ENCODE data around the gene TMEM263. TPM values are rescaled to one million over a fixed set of nuclear protein-coding genes. Genes with fewer than 3 reads are reported as not detected.

TMEM263 gene
- total and polyA plus RNA-seq, 9 of the 15 experiments (the other 6 are each of a cell fraction or from before 2014, with no cell fraction given): 12.6 to 36.7 (median 24.4) TPM

DNA sequence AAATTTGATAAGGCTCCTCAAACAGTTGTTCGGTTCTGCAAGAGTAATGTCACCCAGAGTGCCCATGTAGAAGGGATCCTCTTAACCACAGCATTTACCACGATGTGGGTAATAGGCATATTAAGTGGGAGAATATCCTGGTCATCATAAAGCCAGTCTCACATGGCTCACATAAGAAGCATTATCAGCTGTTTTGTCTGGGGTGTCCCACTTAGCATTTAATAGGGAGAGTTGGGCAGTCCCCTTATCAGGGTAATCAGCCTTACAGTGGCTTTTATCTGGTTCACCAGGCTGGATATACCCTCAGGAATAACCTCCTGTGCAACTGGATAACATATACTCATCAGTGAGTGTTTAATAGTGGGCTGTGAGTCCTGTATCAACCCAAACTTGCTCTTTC lies 12.9 kb upstream of the TMEM263 start (continued):
- TF ChIP-seq ZBTB34 (CRISPR knock-in tag; IDR thresholded peaks at IDR 0.05) (no peak), FOXM1 (IDR thresholded peaks at IDR 0.05; ENCODE audit: low read depth) (peak; percentile 81), FOXM1 (CRISPR knock-in tag; IDR thresholded peaks at IDR 0.05; ENCODE audit: low read depth) (no peak), ZNF165 (CRISPR knock-in tag; IDR thresholded peaks at IDR 0.05; ENCODE audit: borderline replicate concordance) (0 out of 2 replicates have a peak, but pooled peaks have one; percentile 27), MYNN (IDR thresholded peaks at IDR 0.05) (0 out of 2 replicates have a peak, but pooled peaks have one; percentile 35), MYNN (CRISPR knock-in tag; IDR thresholded peaks at IDR 0.05) (no peak), CBX3 (IDR thresholded peaks at IDR 0.05; ENCODE audit: borderline replicate concordance in 1 of 2, low read length in 2 of 2) (no peak), CBFA2T2 (conservative IDR thresholded peaks at IDR 0.05) (peak; percentile 89)

DNA sequence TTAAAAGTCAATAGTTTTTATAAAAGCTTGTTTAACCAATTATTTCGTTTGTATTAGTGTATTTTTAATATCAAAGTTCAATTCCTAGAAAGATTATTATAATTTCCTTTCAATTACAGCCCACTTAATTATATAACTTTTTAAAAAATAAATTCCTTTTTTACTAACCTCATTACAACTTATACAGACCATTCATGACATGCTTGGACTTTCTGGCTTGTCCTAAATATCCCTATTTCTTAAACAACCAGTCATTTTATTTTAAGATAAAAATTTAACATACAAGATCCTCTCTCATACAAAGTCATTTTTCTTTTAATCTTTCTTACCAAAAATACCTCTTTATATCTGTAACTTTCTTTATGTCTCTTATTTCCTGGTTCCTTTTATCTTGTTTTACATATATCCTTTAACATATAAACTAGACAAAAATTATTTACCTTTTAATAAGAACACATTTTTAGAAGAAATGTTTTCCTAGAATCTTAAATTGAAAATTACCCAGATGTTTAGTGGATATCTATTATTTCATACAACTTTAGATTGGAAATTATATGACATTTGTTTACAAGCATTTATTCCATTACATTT lies 10.4 kb upstream of the TMEM263 start:
- DNase-seq (ENCODE audit: extremely low read depth in 1 of 4, low spot score in 3 of 4) (peak in 1 of 4 experiments; percentile 31), FAIRE-seq (no peak), ATAC-seq (no peak)
- Histone ChIP-seq H2AFZ (ENCODE audit: low read depth, low read length) (no peak overlapping the region), H3K79me2 (ENCODE audit: control insufficient read depth, insufficient read depth, low read length) (no peaks in the 10 kb centered on the region), H3K27ac (ENCODE audit: extremely low read depth, low read depth, low read length) (no peak overlapping the region), H3K9me3 (replicated peaks; ENCODE audit: control insufficient read depth, insufficient read depth, low read depth, low read length) (no peaks in the 10 kb centered on the region; the same call in 1 of the 2 replicates), H4K20me1 (replicated peaks; ENCODE audit: control insufficient read depth, insufficient read depth, low read length) (no peaks in the 10 kb centered on the region), H3K27me3 (ENCODE audit: control insufficient read depth in 2 of 2, insufficient read depth in 2 of 2, low read length in 2 of 2) (no peaks in the 10 kb centered on the region), H3K36me3 (ENCODE audit: control insufficient read depth, insufficient read depth, low read length) (no peaks in the 10 kb centered on the region), H3K4me3 (no peak overlapping the region), H3K4me1 (replicated peaks in 1 of 2; ENCODE audit: control insufficient read depth in 2 of 2, insufficient read depth in 2 of 2, low read length in 2 of 2) (peaks cover 10 to 28% of the 10 kb centered on the region in 2 experiments; a peak in 4 of 5 replicates), H3K4me2 (ENCODE audit: insufficient read depth, low read length) (no peak overlapping the region), H3K9ac (ENCODE audit: insufficient read depth in 1 of 2, low read depth in 2 of 2, low read length in 2 of 2) (no peak overlapping the region), H3K9me1 (ENCODE audit: control insufficient read depth, insufficient read depth, low read length) (no peaks in the 10 kb centered on the region)
- 6% methylated on average over 1 of the region's 1 CpG for WGBS (ENCODE audit: insufficient coverage, low coverage, missing lambda C conversion rate)
- no peak for TF ChIP-seq LCOR (CRISPR knock-in tag; IDR thresholded peaks at IDR 0.05)
- peak in 1 of 2 experiments; percentile 74; a peak in 2 of 3 replicates for TF ChIP-seq CBX3 (IDR thresholded peaks at IDR 0.05; ENCODE audit: borderline replicate concordance in 1 of 2, low read length in 2 of 2)
- TF ChIP-seq ZFP36 (IDR thresholded peaks at IDR 0.05; ENCODE audit: low read depth, low read length, partially characterized antibody): peak; percentile 84
- intact Hi-C loops (cut with micrococcal nuclease) (no loop called here), in situ Hi-C loops (cut with MboI) (loop anchor here (25.0 kb wide), 1 partner anchor 667 kb away; no protein-coding TSS in a partner anchor)
- POLR2A ChIA-PET: interaction anchor here (3.4 kb wide), 1 partner anchor 10 kb away, joined by 11 read pairs; the partner anchor contains the start of gene TMEM263
- no TSS peak for BruUV-seq (replicated peaks)
- CTCF ChIA-PET (ENCODE audit: low intra/inter-chr PET ratio): no interaction called here
